Esophagus (tissue), 2 donors: ENCODE results near the gene ABCF2. TPM values are rescaled to one million over a fixed set of nuclear protein-coding genes. Genes with fewer than 3 reads are reported as not detected.

Source experiments
- H3K27ac ChIP-seq, 2 donors: one replicate each; pipeline ENCODE4 v1.5.1; 2013; ENCODE audit warnings: low read depth in 2 of 2, mild to moderate bottlenecking in 2 of 2, inconsistent platforms in 1 of 2, low read length in 1 of 2, moderate library complexity in 1 of 2
- H3K27me3 ChIP-seq, 2 donors: one replicate each; pipeline ENCODE4 v1.6.1; 2013; ENCODE audit warnings: low read length in 2 of 2, control low read depth in 1 of 2, mild to moderate bottlenecking in 1 of 2; ENCODE audit not compliant: insufficient read depth in 2 of 2, control insufficient read depth in 1 of 2
- H3K36me3 ChIP-seq, 2 donors: one replicate each; pipeline ENCODE4 v1.6.1; 2013; ENCODE audit warnings: low read length in 1 of 2; ENCODE audit not compliant: control insufficient read depth in 2 of 2, insufficient read depth in 2 of 2
- H3K4me1 ChIP-seq, 2 donors: one replicate each; pipeline ENCODE4 v1.6.1; 2013; ENCODE audit warnings: low read length in 1 of 2; ENCODE audit not compliant: control insufficient read depth in 2 of 2, insufficient read depth in 2 of 2
- H3K4me3 ChIP-seq, 2 donors: one replicate each; pipeline ENCODE4 v1.5.1; 2013; ENCODE audit warnings: low read length in 2 of 2, mild to moderate bottlenecking in 2 of 2, low read depth in 1 of 2, moderate library complexity in 1 of 2
- H3K9me3 ChIP-seq, 2 donors: one replicate each; pipeline ENCODE4 v1.6.1; 2013; ENCODE audit warnings: mild to moderate bottlenecking in 2 of 2, low read depth in 1 of 2, low read length in 1 of 2, moderate library complexity in 1 of 2; ENCODE audit not compliant: control insufficient read depth in 2 of 2, insufficient read depth in 1 of 2
- WGBS, 2 donors: extraction: QIAGEN DNeasy Blood & Tissue Kit; methylation state at CpG; one replicate each; pipeline ENCODE4 v1.1.7; 2013; 5-methylcytosine and 5-hydroxymethylcytosine counted together
- polyA plus RNA-seq, 2 donors: library from polyadenylated mRNA; stranded (reverse); fragments of 200-250 nt; gene quantifications; one replicate each; pipeline ENCODE4 v1.2.3, GENCODE V29; 2013
- donor health status: healthy with polysubstance abuse.
- donor health status: Bipolar disorder and iron deficiency.

The ABCF2 gene
- polyA plus RNA-seq, 2 donors, result 8.6 to 19.8 TPM

GRCh38 chr7:151228024-151228866, 1.2 kb upstream of the ABCF2 start:
- Histone ChIP-seq H3K4me3 (peak overlapping the region in 1 of 2 donors; percentile 71), H3K27ac (peak overlapping the region in 1 of 2 donors; percentile 67), H3K9me3 (no peaks in the 10 kb centered on the region), H3K4me1 (peaks cover under 1 to 15% of the 10 kb centered on the region in 2 donors), H3K27me3 (no peaks in the 10 kb centered on the region), H3K36me3 (peaks cover 0 to 14% of the 10 kb centered on the region in 2 donors)
- WGBS, 2 donors, result 53 to 56% methylated on average over 10 of the region's 10 CpGs

GRCh38 chr7:151226560-151226874, 488 bp downstream of the ABCF2 start:
- H3K36me3 ChIP-seq, result peaks cover 5 to 20% of the 10 kb centered on the region in 2 donors
- H3K9me3 ChIP-seq, result no peaks in the 10 kb centered on the region
- H3K4me1 ChIP-seq, result peaks cover 0 to 8% of the 10 kb centered on the region in 2 donors
- peak overlapping the region; percentile 65 to 66 for H3K27ac ChIP-seq
- no peaks in the 10 kb centered on the region for H3K27me3 ChIP-seq
- peak overlapping the region; percentile 71 to 78 for H3K4me3 ChIP-seq
- WGBS, 2 donors, result 2 to 3% methylated on average over 15 of the region's 15 CpGs

- no peaks in the 10 kb centered on the region for H3K27me3 ChIP-seq
- no peak overlapping the region for H3K27ac ChIP-seq
- H3K4me1 ChIP-seq, result peaks cover 0 to 7% of the 10 kb centered on the region in 2 donors
- peaks cover 5 to 21% of the 10 kb centered on the region in 2 donors for H3K36me3 ChIP-seq
- WGBS, 2 donors, result 58 to 59% methylated on average over 8 of the region's 8 CpGs
- H3K9me3 ChIP-seq, result no peaks in the 10 kb centered on the region
- H3K4me3 ChIP-seq, result peak overlapping the region; percentile 71 to 78
Measured at GRCh38 chr7:151225948-151226510, 976 bp downstream of the ABCF2 start.

- Histone ChIP-seq H3K36me3 (peaks cover 10 to 30% of the 10 kb centered on the region in 2 donors), H3K27me3 (no peaks in the 10 kb centered on the region), H3K9me3 (no peaks in the 10 kb centered on the region), H3K4me3 (no peak overlapping the region), H3K27ac (no peak overlapping the region), H3K4me1 (peaks cover 0 to 7% of the 10 kb centered on the region in 2 donors)
- 92 to 93% methylated on average over 14 of the region's 14 CpGs for WGBS, 2 donors
Measured at GRCh38 chr7:151223728-151224127, 3.3 kb downstream of the ABCF2 start.

GRCh38 chr7:151218170-151218569, 8.8 kb downstream of the ABCF2 start:
- no peak overlapping the region for H3K4me3 ChIP-seq
- no peaks in the 10 kb centered on the region for H3K4me1 ChIP-seq
- H3K36me3 ChIP-seq, result peaks cover 17 to 56% of the 10 kb centered on the region in 2 donors
- H3K27me3 ChIP-seq, result no peaks in the 10 kb centered on the region
- WGBS, 2 donors, result 95 to 97% methylated on average over 9 of the region's 9 CpGs
- H3K27ac ChIP-seq, result no peak overlapping the region
- H3K9me3 ChIP-seq, result no peaks in the 10 kb centered on the region

- no peak overlapping the region for H3K27ac ChIP-seq
- no peaks in the 10 kb centered on the region for H3K9me3 ChIP-seq
- no peaks in the 10 kb centered on the region for H3K4me1 ChIP-seq
- no peak overlapping the region for H3K4me3 ChIP-seq
- H3K27me3 ChIP-seq, result no peaks in the 10 kb centered on the region
- peaks cover 11 to 47% of the 10 kb centered on the region in 2 donors for H3K36me3 ChIP-seq
- 90 to 95% methylated on average over 5 of the region's 5 CpGs for WGBS, 2 donors
Measured at GRCh38 chr7:151215396-151215795, 11.6 kb downstream of the ABCF2 start.

GRCh38 chr7:151213826-151214225, 13.2 kb downstream of the ABCF2 start:
- H3K36me3 ChIP-seq, result peaks cover 8 to 41% of the 10 kb centered on the region in 2 donors

GRCh38 chr7:151212626-151213025, 14.4 kb downstream of the ABCF2 start:
- Histone ChIP-seq H3K9me3 (no peaks in the 10 kb centered on the region), H3K27me3 (no peaks in the 10 kb centered on the region), H3K4me1 (no peaks in the 10 kb centered on the region), H3K4me3 (no peak overlapping the region), H3K36me3 (peaks cover 2 to 29% of the 10 kb centered on the region in 2 donors), H3K27ac (no peak overlapping the region)
- WGBS, 2 donors, result 81 to 91% methylated on average over 5 of the region's 5 CpGs

More at GRCh38 chr7:151213826-151214225, 13.2 kb downstream of the ABCF2 start:
- Histone ChIP-seq H3K27me3 (no peaks in the 10 kb centered on the region), H3K9me3 (no peaks in the 10 kb centered on the region), H3K4me3 (no peak overlapping the region), H3K4me1 (no peaks in the 10 kb centered on the region), H3K27ac (no peak overlapping the region)
- 82 to 89% methylated on average over 3 of the region's 3 CpGs for WGBS, 2 donors

GRCh38 chr7:151211155-151211772, 15.7 kb downstream of the ABCF2 start:
- peaks cover 0 to 22% of the 10 kb centered on the region in 2 donors for H3K36me3 ChIP-seq
- no peak overlapping the region for H3K27ac ChIP-seq
- no peaks in the 10 kb centered on the region for H3K9me3 ChIP-seq
- H3K27me3 ChIP-seq, result no peaks in the 10 kb centered on the region
- no peak overlapping the region for H3K4me3 ChIP-seq
- H3K4me1 ChIP-seq, result no peaks in the 10 kb centered on the region
- WGBS, 2 donors, result 78 to 82% methylated on average over 3 of the region's 3 CpGs
